A549 (cell line): Measurements from ENCODE around the gene CEP72. TPM values are rescaled to one million over a fixed set of nuclear protein-coding genes. Genes with fewer than 3 reads are reported as not detected.

Experiments used
- ATAC-seq, 2 experiments: fragments of 200-7000 bp in 1 of 2; fragments of >200 bp in 1 of 2; cut with Nextera tagmentation in 1 of 2; cut with Tn5 transposase in 1 of 2; 3 replicates each; pipeline versions ENCODE4 v1.8.0 to v1.9.1; 2018 to 2020; ENCODE audit warnings: mild to moderate bottlenecking in 1 of 2, moderate library complexity in 1 of 2
- CTCF ChIA-PET: fragments of 300-600 bp; sonication (Branson Sonifier 250); formaldehyde crosslinking; extraction: SDS; loops from one replicate; lab custom pipeline; 2021; ENCODE audit warnings: antibody characterized with exemption, inconsistent platforms; lab: Yijun Ruan, JAX
- POLR2A ChIA-PET: fragments of 350-600 bp; formaldehyde crosslinking; extraction: SDS; loops from one replicate; lab custom pipeline; 2021; ENCODE audit warnings: antibody characterized with exemption, inconsistent platforms; lab: Yijun Ruan, JAX
- DNase-seq, 2 experiments: peaks; one replicate each; pipeline versions ENCODE4 v3.0.0 to v3.0.0-alpha.2; 2011 to 2016; ENCODE audit warnings: low read depth in 1 of 2, low spot score in 1 of 2
- FAIRE-seq: peaks from 2 replicates; lab custom pipeline; 2011; peaks lifted over from hg19 to GRCh38; lab: Jason Lieb, UNC
- H3K27ac ChIP-seq, 2 experiments: fragments of >200 bp; sonication (Bioruptor Twin); formaldehyde crosslinking; 3 replicates each; pipeline ENCODE4 v1.5.1; 2016 to 2017
- H3K4me1 ChIP-seq: fragments of >200 bp; sonication (Bioruptor Twin); formaldehyde crosslinking; 3 replicates; pipeline ENCODE4 v1.6.1; 2016
- H3K4me2 ChIP-seq: fragments of >200 bp; sonication (Bioruptor Twin); formaldehyde crosslinking; 3 replicates; pipeline ENCODE4 v1.6.1; 2016
- H3K4me3 ChIP-seq: fragments of >200 bp; sonication (Bioruptor Twin); formaldehyde crosslinking; 3 replicates; pipeline ENCODE4 v1.5.1; 2016
- H3K9me3 ChIP-seq: fragments of >200 bp; sonication (Bioruptor Twin); formaldehyde crosslinking; 3 replicates; pipeline ENCODE4 v1.6.1; 2016
- CBX8 ChIP-seq: fragments of 200-600 bp; sonication (generic); IDR thresholded peaks from 2 replicates; pipeline ENCODE4 v1.6.1; 2016
- CHD4 ChIP-seq: fragments of 200-600 bp; sonication (generic); IDR thresholded peaks from 2 replicates; pipeline ENCODE4 v1.6.1; 2016; ENCODE audit warnings: antibody characterized with exemption, mild to moderate bottlenecking, borderline replicate concordance
- E2F6 ChIP-seq: IDR thresholded peaks from 2 replicates; pipeline ENCODE4 v1.6.1; 2012; ENCODE audit warnings: low read depth, borderline replicate concordance
- EHMT2 ChIP-seq: fragments of 200-600 bp; sonication (generic); IDR thresholded peaks from 2 replicates; pipeline ENCODE4 v1.6.1; 2016; ENCODE audit warnings: antibody characterized with exemption, low read depth, mild to moderate bottlenecking, moderate library complexity
- ESRRA ChIP-seq: fragments of 150-350 bp; IDR thresholded peaks from 2 replicates; pipeline ENCODE4 v1.6.1; 2014; ENCODE audit warnings: mild to moderate bottlenecking, low read length, borderline replicate concordance
- FOSB ChIP-seq: fragments of 250-450 bp; sonication (Bioruptor Pico); IDR thresholded peaks from 2 replicates; pipeline ENCODE4 v1.5.0; 2020; ENCODE audit warnings: mild to moderate bottlenecking, moderate library complexity
- GATA3 ChIP-seq: IDR thresholded peaks from 2 replicates; pipeline ENCODE4 v1.6.1; 2012; ENCODE audit warnings: borderline replicate concordance
- HES2 ChIP-seq: fragments of >200 bp; sonication (Bioruptor Twin); formaldehyde crosslinking; IDR thresholded peaks from 2 replicates; pipeline ENCODE4 v1.6.1; 2016
- HEYL ChIP-seq: fragments of 250-450 bp; sonication (Bioruptor Pico); IDR thresholded peaks from 2 replicates; pipeline ENCODE4 v1.8.0; 2021; ENCODE audit warnings: mild to moderate bottlenecking, moderate library complexity
- HOXB13 ChIP-seq: fragments of 250-450 bp; sonication (Bioruptor Pico); IDR thresholded peaks from 2 replicates; pipeline ENCODE4 v1.5.0; 2020; ENCODE audit warnings: low read depth, mild to moderate bottlenecking, moderate library complexity
- KDM1A ChIP-seq: fragments of 200-600 bp; sonication (generic); IDR thresholded peaks from 2 replicates; pipeline ENCODE4 v1.6.1; 2016; ENCODE audit warnings: low read depth, mild to moderate bottlenecking
- MAFK ChIP-seq: fragments of 450-650 bp; IDR thresholded peaks from 2 replicates; pipeline ENCODE4 v1.6.1; 2014; ENCODE audit not compliant: partially characterized antibody
- MAZ ChIP-seq: fragments of 150-350 bp; IDR thresholded peaks from 2 replicates; pipeline ENCODE4 v1.6.1; 2014; ENCODE audit warnings: antibody characterized with exemption, low read depth, low read length, borderline replicate concordance
- NPAS2 ChIP-seq: fragments of 250-450 bp; sonication (Bioruptor Pico); IDR thresholded peaks from 2 replicates; pipeline ENCODE4 v1.8.0; 2022; ENCODE audit warnings: mild to moderate bottlenecking, moderate library complexity, borderline replicate concordance
- PBX3 ChIP-seq: IDR thresholded peaks from 2 replicates; pipeline ENCODE4 v1.6.1; 2012
- POLR2AphosphoS2 ChIP-seq: conservative IDR thresholded peaks from 2 replicates; pipeline ENCODE4 v1.6.1; 2012; ENCODE audit warnings: low read length, improper control_type of control experiment, inconsistent platforms
- RCOR1 ChIP-seq: fragments of 150-350 bp; IDR thresholded peaks from 2 replicates; pipeline ENCODE4 v1.6.1; 2014; ENCODE audit warnings: antibody characterized with exemption, low read length, low read depth
- RFX5 ChIP-seq: fragments of 450-650 bp; IDR thresholded peaks from 2 replicates; pipeline ENCODE4 v1.7.1; 2014; ENCODE audit warnings: antibody characterized with exemption, mild to moderate bottlenecking, moderate library complexity
- SMC3 ChIP-seq: fragments of >200 bp; sonication (Bioruptor Twin); formaldehyde crosslinking; IDR thresholded peaks from 3 replicates; pipeline ENCODE4 v1.6.1; 2018; ENCODE audit warnings: inconsistent platforms
- SREBF2 ChIP-seq: fragments of 450-650 bp; IDR thresholded peaks from 2 replicates; pipeline ENCODE4 v1.6.1; 2014; ENCODE audit warnings: mild to moderate bottlenecking, moderate library complexity
- WGBS: methylation state at CpG from one replicate; pipeline ENCODE4 v1.1.6; 2017; ENCODE audit errors: missing lambda C conversion rate; 5-methylcytosine and 5-hydroxymethylcytosine counted together
- polyA plus RNA-seq, 4 experiments: library from polyadenylated mRNA; depleted of rRNA in 3 of 4; stranded (reverse); fragments of >200 nt; fragmentation: RNase III in 1 of 4; extraction: RNeasy Plus Mini Kit Qiagen cat#74134 plus additional on column Dnase treatment in 1 of 4; gene quantifications; 2 replicates in 3 of 4; 3 replicates in 1 of 4; pipeline ENCODE4 v1.2.3, GENCODE V29; 2011 to 2017

Gene CEP72
- polyA plus RNA-seq, 2 of the 4 experiments (the other 2 are of a cell fraction) = 10.8 to 11.1 TPM

- DNase-seq (no peak), ATAC-seq (no peak), FAIRE-seq (no peak)
- Histone ChIP-seq H3K4me2 (peak overlapping the region; percentile 98), H3K4me1 (peaks cover 43% of the 10 kb centered on the region), H3K27ac (peak overlapping the region; percentile 40 to 88; a peak in 5 of 6 replicates), H3K9me3 (no peaks in the 10 kb centered on the region), H3K4me3 (peak overlapping the region; percentile 35; the same call in 2 of the 3 replicates)
- WGBS = 43% methylated on average over 15 of the region's 19 CpGs
- TF ChIP-seq E2F6 (0 out of 2 replicates have a peak, but pooled peaks have one; percentile 22), EHMT2 (no peak), PBX3 (peak; percentile 23)
- ChIA-PET POLR2A (interaction anchor here (0.8 kb wide), 1 partner anchor 230 kb away, joined by 5 read pairs; no protein-coding TSS in a partner anchor), CTCF (interaction anchor here (0.6 to 7.0 kb wide), 9 partner anchors 15 to 494 kb away, joined by 3 to 87 read pairs (median 7); partner anchors contain the start of genes BRD9 and TRIP13)
Observed at GRCh38 chr5:673161-673830, 61.2 kb downstream of the CEP72 start.

DNA sequence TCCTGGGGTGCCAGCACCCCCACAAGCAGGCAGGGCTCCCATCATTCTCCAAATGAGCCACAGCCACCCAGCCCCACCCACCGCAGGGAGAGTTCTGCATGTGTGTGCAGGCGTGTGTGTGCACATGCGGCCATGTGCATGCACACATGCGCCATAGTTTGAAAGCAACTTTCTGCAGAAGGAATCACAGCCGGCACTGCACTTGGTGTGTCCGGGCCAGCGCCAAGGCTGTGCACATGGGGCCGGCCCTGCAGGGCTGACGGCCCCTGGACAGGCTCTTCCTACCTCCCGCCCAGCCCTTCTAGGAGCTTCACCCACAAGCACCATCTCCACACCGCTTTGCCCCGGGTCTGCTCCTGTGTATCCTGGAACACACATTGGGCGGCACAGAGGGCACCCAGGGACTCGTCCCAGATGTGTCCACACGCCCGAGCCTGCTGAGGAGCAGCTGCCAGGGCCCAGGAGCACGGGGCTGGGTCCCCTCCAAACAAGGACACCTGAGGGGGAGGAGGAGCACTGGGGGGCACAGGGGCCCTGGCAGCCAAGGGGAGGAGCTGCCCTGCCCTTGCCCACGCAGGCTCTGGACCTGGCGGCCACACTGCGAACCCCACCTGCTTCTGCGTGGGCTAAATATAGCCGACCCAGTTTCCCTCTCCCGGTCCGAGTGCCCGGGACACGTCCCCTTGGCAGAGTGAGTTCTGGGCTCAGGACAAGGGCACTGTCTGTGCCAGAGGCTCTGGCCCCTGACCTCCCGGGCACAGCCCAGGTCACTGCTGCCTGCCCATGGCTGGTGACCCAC is 61.9 kb downstream of the CEP72 start:
- TF ChIP-seq POLR2AphosphoS2 = 0 out of 2 replicates have a peak, but pooled peaks have one; percentile 63
- no peak for TF ChIP-seq RCOR1
- TF ChIP-seq KDM1A = no peak
- ChIA-PET POLR2A (no interaction called here), CTCF (interaction anchor here (0.6 to 7.0 kb wide), 5 partner anchors 174 to 494 kb away, joined by 4 to 87 read pairs (median 5); no protein-coding TSS in a partner anchor)
- DNase-seq = no peak
- peak overlapping the region; percentile 40 to 88; a peak in 3 of 6 replicates for H3K27ac ChIP-seq
- no peak overlapping the region for H3K4me2 ChIP-seq
- ATAC-seq = 0 out of 6 replicates have a peak, but pooled peaks of 1 of the 2 experiments have one; percentile 0
- H3K4me1 ChIP-seq = peaks cover 39% of the 10 kb centered on the region
- no peak for FAIRE-seq
- no peak overlapping the region for H3K4me3 ChIP-seq
- no peaks in the 10 kb centered on the region for H3K9me3 ChIP-seq
- WGBS = 77% methylated on average over 9 of the region's 27 CpGs

DNA sequence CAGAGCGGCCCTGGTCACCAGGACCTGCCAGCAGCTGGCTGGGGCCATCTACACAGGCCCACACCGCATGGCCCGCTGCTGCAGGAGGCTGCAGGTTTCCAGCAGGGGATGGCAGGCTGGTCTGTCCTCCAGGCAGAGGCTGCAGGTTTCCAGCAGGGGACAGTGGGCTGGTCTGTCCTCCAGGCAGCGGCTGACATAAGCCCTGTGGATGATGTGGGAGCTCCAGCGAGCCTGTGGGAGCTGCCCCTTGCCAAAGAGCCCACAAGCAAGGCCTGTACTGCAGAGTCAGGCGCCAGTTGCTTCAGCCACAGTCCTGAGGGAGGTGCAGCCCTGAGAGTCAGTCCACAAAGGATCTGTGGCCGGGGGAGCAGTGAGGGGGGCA is 62.5 kb downstream of the CEP72 start:
- no peak for DNase-seq
- Histone ChIP-seq H3K4me3 (no peak overlapping the region), H3K27ac (peak overlapping the region in 1 of 2 experiments; percentile 88; a peak in 1 of 6 replicates)
- FAIRE-seq = no peak
- no peak for TF ChIP-seq HOXB13
- TF ChIP-seq MAZ = no peak
- no peak for TF ChIP-seq CBX8
- no peak for TF ChIP-seq ESRRA
- TF ChIP-seq FOSB (CRISPR knock-in tag) = no peak
- no peak for TF ChIP-seq HES2
- no peak for TF ChIP-seq SREBF2
- no peak for TF ChIP-seq GATA3
- no peak for TF ChIP-seq HEYL (CRISPR knock-in tag)
- no peak for TF ChIP-seq RFX5
- no peak for TF ChIP-seq SMC3
- no peak for TF ChIP-seq NPAS2 (CRISPR knock-in tag)
- TF ChIP-seq CHD4 = no peak
- no peak for TF ChIP-seq MAFK
- TF ChIP-seq, all 56 proteins: peak for 0
- Histone ChIP-seq H3K9me3 (no peaks in the 10 kb centered on the region), H3K4me2 (no peak overlapping the region), H3K4me1 (peaks cover 33% of the 10 kb centered on the region)
- ChIA-PET CTCF (interaction anchor here (1.7 to 7.0 kb wide), 3 partner anchors 227 to 249 kb away, joined by 4 to 87 read pairs (median 5); no protein-coding TSS in a partner anchor), POLR2A (no interaction called here)
- ATAC-seq = peak in 1 of 2 experiments; percentile 1; a peak in 2 of 6 replicates
- 100% methylated on average over 1 of the region's 7 CpGs for WGBS
